Tibial nerve (tissue), 4 donors: ENCODE results near the gene SFT2D3.

Experiments used
- CTCF ChIP-seq, 5 experiments: fragments of 200-600 bp in 3 of 5; fragments of 450-650 bp in 2 of 5; sonication (generic) in 3 of 5; IDR thresholded peaks; one replicate each; pipeline ENCODE4 v1.5.1; 2016 to 2019; ENCODE audit warnings: antibody characterized with exemption in 5 of 5, mild to moderate bottlenecking in 3 of 5, moderate library complexity in 2 of 5
- EP300 ChIP-seq, 2 donors: sonication (generic); formaldehyde crosslinking; IDR thresholded peaks; one replicate each; pipeline ENCODE4 v1.6.1; 2017; ENCODE audit warnings: antibody characterized with exemption in 2 of 2, mild to moderate bottlenecking in 1 of 2
- POLR2A ChIP-seq, 2 donors: fragments of 450-650 bp; IDR thresholded peaks; one replicate each; pipeline ENCODE4 v1.6.1; 2017; ENCODE audit warnings: antibody characterized with exemption in 2 of 2, mild to moderate bottlenecking in 2 of 2, moderate library complexity in 2 of 2

GRCh38 chr2:127664065-127664894, 37.0 kb upstream of the SFT2D3 start:
- TF ChIP-seq CTCF (IDR thresholded peaks at IDR 0.05) (no peak), EP300 (IDR thresholded peaks at IDR 0.05) (peak in 1 of 2 donors; percentile 68), POLR2A (IDR thresholded peaks at IDR 0.05) (peak in 1 of 2 donors; percentile 41)
